DMS114 treated with DMSO at 0.1 percent for 48 hours (cell line): Measurements from ENCODE around the gene BCL11B.
"Not testable (repeated sequence)": the region's sequence is repeated elsewhere in the genome, so short reads cannot be mapped to it uniquely, and the experiment has no call there.

ENCODE experiments used
- DNase-seq: peaks from one replicate; lab custom pipeline; 2025; ENCODE audit not compliant: unreplicated experiment; lab: John Stamatoyannopoulos, UW

BCL11B gene

GRCh38 chr14:99203080-99203479, 68.9 kb downstream of the BCL11B start:
- no peak for DNase-seq

- DNase-seq = no peak
These were observed 69.5 kb downstream of the BCL11B start for GRCh38 chr14:99202516-99202915.

- no peak for DNase-seq
These were observed 70.5 kb downstream of the BCL11B start for GRCh38 chr14:99201351-99202073.

GRCh38 chr14:99200654-99201005, 71.4 kb downstream of the BCL11B start:
- DNase-seq = no peak

- peak; percentile 2 for DNase-seq
These were observed 71.9 kb downstream of the BCL11B start for GRCh38 chr14:99199846-99200653.

GRCh38 chr14:99198746-99199502, 73.1 kb downstream of the BCL11B start:
- DNase-seq = no peak

- no peak for DNase-seq
These were observed 75.7 kb downstream of the BCL11B start for GRCh38 chr14:99196310-99196650.

GRCh38 chr14:99195602-99196309, 76.2 kb downstream of the BCL11B start:
- DNase-seq = no peak

- no peak for DNase-seq
These were observed 77.3 kb downstream of the BCL11B start for GRCh38 chr14:99194736-99195135.

- no peak for DNase-seq
These were observed 77.9 kb downstream of the BCL11B start for GRCh38 chr14:99194136-99194535.

- no peak for DNase-seq
These were observed 79.2 kb downstream of the BCL11B start for GRCh38 chr14:99192830-99193229.

- DNase-seq = no peak
These were observed 79.9 kb downstream of the BCL11B start for GRCh38 chr14:99192028-99192621.

- no peak for DNase-seq
These were observed 80.5 kb downstream of the BCL11B start for GRCh38 chr14:99191395-99192027.

- no peak for DNase-seq
These were observed 81.2 kb downstream of the BCL11B start for GRCh38 chr14:99190696-99191394.

GRCh38 chr14:99189201-99189801, 82.7 kb downstream of the BCL11B start:
- no peak for DNase-seq

GRCh38 chr14:99188731-99189191, 83.2 kb downstream of the BCL11B start:
- DNase-seq = no peak

GRCh38 chr14:99187858-99188257, 84.1 kb downstream of the BCL11B start:
- DNase-seq = no peak

- DNase-seq = no peak
These were observed 84.9 kb downstream of the BCL11B start for GRCh38 chr14:99186956-99187690.

GRCh38 chr14:99186336-99186735, 85.7 kb downstream of the BCL11B start:
- DNase-seq = not testable (repeated sequence)
